ENCODE measurements around the gene FBXO44. TPM values are rescaled to one million over a fixed set of nuclear protein-coding genes. Genes with fewer than 3 reads are reported as not detected.

Gene FBXO44
- total and polyA plus RNA-seq, 12 donors: 6.3 to 121 (median 38.1) TPM

DNA sequence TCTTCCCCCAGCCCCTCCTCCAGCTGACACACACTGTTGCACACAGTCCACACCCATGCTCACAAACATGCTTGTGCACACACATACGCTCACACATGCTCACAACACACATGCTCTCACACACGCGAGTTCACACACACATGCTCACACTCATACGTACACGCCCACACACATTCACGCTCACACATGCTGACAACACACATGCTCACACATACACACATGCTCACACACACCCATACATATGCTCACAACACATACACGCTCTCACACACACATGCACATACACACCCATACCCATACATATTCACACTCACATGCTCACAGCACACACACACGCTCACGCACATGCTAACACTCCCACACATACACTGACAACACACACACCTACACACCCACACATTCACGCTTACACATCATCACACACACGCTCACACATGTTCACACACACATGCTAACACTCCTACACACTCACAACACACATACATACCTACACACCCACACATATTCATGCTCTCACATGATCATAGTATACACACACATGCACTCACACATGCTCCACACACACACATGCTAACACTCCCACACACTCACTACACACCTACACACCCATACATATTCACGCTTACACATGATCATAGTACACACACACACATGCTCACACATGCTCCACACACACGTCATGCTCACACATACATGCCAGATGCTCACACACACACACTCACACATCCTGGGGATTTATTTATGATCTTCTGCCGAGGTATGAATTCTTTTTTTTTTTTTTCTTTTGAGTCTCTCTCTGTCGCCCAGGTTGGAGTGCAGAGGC lies 47.5 kb downstream of the FBXO44 start:
- 53 to 66% (median 58%) methylated on average over 15 of the region's 15 CpGs for WGBS, 4 donors
- intact Hi-C loops (cut with DNase I): no loop called here
- H3K27me3 ChIP-seq: peaks cover 5% of the 10 kb centered on the region
- H3K36me3 ChIP-seq (replicated peaks in 1 of 2): no peaks in the 10 kb centered on the region
- H3K27ac ChIP-seq: no peak overlapping the region
- no peak for DNase-seq
- H3K9me3 ChIP-seq (replicated peaks in 1 of 3): no peaks in the 10 kb centered on the region
- TF ChIP-seq POLR2A (IDR thresholded peaks at IDR 0.05): no peak
- peaks cover 0 to 7% of the 10 kb centered on the region in 2 donors for H3K4me1 ChIP-seq (replicated peaks in 1 of 2)
- no peak overlapping the region for H3K4me3 ChIP-seq

DNA sequence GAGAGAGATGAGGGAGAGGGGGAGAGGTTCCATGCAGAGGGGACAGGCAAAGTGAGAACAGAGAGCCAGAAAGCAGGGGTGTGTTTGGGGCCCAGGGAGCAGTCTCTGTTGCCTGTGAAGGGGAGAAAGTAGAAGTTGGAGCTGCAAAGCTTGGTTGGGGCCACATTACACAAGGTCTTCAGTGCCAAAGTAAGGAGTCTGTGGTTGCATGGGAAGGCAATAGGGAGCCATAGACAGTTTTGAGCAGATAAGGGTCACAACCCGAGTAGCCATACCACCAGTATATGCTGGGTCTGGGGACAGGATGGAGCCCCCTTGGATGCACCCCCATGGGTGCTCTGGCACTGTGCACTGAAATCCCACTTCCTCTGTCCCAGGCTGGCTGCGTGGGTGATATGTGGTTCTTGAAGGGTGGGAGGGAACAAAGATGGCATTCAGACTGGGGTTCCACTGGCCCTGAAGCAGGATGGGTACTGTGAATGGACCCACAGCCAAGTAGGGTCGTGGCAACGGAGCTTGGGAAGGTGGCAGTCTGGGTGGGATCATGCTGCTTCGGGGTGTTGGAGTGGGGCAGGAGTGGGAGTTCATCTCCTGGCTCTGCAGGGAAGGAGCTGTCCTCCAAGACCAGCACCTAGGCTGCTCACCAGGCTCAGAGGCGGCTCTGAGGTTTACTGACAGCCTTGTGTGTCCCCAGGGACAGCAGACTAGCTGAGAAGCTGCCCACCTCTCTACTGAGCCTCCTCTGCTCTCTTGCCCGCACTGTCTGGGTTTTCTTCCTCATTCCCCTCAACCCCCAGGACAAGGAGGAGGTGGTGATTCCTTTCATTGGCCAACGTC lies 48.9 kb downstream of the FBXO44 start:
- H3K4me1 ChIP-seq (replicated peaks in 1 of 2): peaks cover 0 to 7% of the 10 kb centered on the region in 2 donors
- H3K36me3 ChIP-seq (replicated peaks in 1 of 2): no peaks in the 10 kb centered on the region
- intact Hi-C loops (cut with DNase I): no loop called here
- H3K4me3 ChIP-seq: no peak overlapping the region
- no peak overlapping the region for H3K27ac ChIP-seq
- peaks cover 5% of the 10 kb centered on the region for H3K27me3 ChIP-seq
- 69 to 84% (median 76%) methylated on average over 4 to 8 of the region's 8 CpGs for WGBS, 4 donors
- no peaks in the 10 kb centered on the region for H3K9me3 ChIP-seq (replicated peaks in 1 of 3)
- DNase-seq: no peak
- TF ChIP-seq POLR2A (IDR thresholded peaks at IDR 0.05): no peak
- no peak for TF ChIP-seq CTCF (IDR thresholded peaks at IDR 0.05)

DNA sequence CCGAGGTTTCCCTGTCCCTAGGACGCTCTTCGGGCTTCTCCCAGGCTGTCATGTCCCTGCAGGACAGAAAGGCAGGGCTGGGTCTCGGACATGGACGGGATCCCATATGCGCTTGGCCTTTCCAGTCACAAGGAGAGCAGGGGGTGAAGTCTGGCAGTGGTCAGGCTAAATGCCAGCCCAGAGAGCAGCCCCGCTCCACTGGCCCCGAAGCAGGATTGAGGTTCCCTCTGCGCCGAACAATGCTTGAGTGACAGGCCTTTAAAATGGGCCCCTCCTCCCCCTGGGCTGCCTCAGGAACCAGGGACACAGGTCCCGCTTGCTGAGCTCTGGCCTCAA lies 49.5 kb downstream of the FBXO44 start:
- H3K9me3 ChIP-seq (replicated peaks in 1 of 3): no peaks in the 10 kb centered on the region
- H3K4me3 ChIP-seq: no peak overlapping the region
- no peak for DNase-seq
- peaks cover 0 to 7% of the 10 kb centered on the region in 2 donors for H3K4me1 ChIP-seq (replicated peaks in 1 of 2)
- peaks cover 5% of the 10 kb centered on the region for H3K27me3 ChIP-seq
- intact Hi-C loops (cut with DNase I): no loop called here
- H3K36me3 ChIP-seq (replicated peaks in 1 of 2): no peaks in the 10 kb centered on the region
- H3K27ac ChIP-seq: no peak overlapping the region
- TF ChIP-seq POLR2A (IDR thresholded peaks at IDR 0.05): no peak
- TF ChIP-seq CTCF (IDR thresholded peaks at IDR 0.05): no peak
- WGBS, 4 donors: 71 to 80% (median 76%) methylated on average over 6 to 11 of the region's 11 CpGs

GRCh38 chr1:11704691-11705475 lies 50.2 kb downstream of the FBXO44 start:
- TF ChIP-seq POLR2A (IDR thresholded peaks at IDR 0.05): no peak
- TF ChIP-seq CTCF (IDR thresholded peaks at IDR 0.05): no peak
- no peak for DNase-seq
- H3K4me1 ChIP-seq (replicated peaks in 1 of 2): peaks cover 0 to 7% of the 10 kb centered on the region in 2 donors
- H3K27me3 ChIP-seq: peaks cover 5% of the 10 kb centered on the region
- H3K4me3 ChIP-seq: no peak overlapping the region
- WGBS, 4 donors: 68 to 79% (median 73%) methylated on average over 4 to 22 of the region's 22 CpGs
- no peaks in the 10 kb centered on the region for H3K36me3 ChIP-seq (replicated peaks in 1 of 2)
- intact Hi-C loops (cut with DNase I): no loop called here
- no peaks in the 10 kb centered on the region for H3K9me3 ChIP-seq (replicated peaks in 1 of 3)
- no peak overlapping the region for H3K27ac ChIP-seq

All from adrenal gland (tissue), 12 donors.